Measurements from ENCODE around the gene MACROD1. TPM values are rescaled to one million over a fixed set of nuclear protein-coding genes. Genes with fewer than 3 reads are reported as not detected.

Gene MACROD1
- total and polyA plus RNA-seq, 2 of the 13 experiments (the other 11 are each of a cell fraction or from before 2014, with no cell fraction given): 23.1 to 34.5 TPM

DNA sequence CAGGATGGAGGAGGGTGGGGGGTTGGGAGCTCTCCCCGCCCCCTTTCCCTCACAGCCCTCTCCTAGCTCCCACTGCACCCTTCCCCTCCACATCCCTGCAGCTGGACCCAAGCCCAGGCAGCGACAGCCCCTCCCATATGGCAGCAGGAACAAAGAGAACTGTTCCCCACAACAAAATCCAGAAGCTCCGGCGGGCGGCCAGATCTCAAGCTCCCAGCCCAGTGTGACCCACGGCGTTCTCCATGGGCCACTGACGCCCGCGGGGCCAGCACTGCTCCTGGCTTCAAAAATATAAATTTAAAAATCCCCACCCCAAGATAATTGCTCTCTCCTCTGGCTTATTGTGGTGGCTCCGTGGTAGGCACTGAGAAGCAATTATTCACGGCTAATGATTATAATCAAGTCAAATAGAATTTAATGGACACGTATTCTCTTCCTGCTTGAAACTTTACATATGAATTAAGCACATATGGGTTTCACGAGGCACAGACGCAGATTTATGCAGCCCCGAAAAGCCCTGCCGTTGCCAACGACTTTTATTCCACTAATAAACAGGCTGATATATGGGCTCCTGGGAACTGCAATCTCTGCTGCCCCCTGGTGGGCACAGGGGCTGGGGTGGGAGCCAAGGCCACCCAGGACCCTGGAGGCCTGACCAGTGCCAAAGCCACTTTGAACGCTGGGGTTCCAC, 17.5 kb downstream of the MACROD1 start (continued):
- TF ChIP-seq, protein P1, sequence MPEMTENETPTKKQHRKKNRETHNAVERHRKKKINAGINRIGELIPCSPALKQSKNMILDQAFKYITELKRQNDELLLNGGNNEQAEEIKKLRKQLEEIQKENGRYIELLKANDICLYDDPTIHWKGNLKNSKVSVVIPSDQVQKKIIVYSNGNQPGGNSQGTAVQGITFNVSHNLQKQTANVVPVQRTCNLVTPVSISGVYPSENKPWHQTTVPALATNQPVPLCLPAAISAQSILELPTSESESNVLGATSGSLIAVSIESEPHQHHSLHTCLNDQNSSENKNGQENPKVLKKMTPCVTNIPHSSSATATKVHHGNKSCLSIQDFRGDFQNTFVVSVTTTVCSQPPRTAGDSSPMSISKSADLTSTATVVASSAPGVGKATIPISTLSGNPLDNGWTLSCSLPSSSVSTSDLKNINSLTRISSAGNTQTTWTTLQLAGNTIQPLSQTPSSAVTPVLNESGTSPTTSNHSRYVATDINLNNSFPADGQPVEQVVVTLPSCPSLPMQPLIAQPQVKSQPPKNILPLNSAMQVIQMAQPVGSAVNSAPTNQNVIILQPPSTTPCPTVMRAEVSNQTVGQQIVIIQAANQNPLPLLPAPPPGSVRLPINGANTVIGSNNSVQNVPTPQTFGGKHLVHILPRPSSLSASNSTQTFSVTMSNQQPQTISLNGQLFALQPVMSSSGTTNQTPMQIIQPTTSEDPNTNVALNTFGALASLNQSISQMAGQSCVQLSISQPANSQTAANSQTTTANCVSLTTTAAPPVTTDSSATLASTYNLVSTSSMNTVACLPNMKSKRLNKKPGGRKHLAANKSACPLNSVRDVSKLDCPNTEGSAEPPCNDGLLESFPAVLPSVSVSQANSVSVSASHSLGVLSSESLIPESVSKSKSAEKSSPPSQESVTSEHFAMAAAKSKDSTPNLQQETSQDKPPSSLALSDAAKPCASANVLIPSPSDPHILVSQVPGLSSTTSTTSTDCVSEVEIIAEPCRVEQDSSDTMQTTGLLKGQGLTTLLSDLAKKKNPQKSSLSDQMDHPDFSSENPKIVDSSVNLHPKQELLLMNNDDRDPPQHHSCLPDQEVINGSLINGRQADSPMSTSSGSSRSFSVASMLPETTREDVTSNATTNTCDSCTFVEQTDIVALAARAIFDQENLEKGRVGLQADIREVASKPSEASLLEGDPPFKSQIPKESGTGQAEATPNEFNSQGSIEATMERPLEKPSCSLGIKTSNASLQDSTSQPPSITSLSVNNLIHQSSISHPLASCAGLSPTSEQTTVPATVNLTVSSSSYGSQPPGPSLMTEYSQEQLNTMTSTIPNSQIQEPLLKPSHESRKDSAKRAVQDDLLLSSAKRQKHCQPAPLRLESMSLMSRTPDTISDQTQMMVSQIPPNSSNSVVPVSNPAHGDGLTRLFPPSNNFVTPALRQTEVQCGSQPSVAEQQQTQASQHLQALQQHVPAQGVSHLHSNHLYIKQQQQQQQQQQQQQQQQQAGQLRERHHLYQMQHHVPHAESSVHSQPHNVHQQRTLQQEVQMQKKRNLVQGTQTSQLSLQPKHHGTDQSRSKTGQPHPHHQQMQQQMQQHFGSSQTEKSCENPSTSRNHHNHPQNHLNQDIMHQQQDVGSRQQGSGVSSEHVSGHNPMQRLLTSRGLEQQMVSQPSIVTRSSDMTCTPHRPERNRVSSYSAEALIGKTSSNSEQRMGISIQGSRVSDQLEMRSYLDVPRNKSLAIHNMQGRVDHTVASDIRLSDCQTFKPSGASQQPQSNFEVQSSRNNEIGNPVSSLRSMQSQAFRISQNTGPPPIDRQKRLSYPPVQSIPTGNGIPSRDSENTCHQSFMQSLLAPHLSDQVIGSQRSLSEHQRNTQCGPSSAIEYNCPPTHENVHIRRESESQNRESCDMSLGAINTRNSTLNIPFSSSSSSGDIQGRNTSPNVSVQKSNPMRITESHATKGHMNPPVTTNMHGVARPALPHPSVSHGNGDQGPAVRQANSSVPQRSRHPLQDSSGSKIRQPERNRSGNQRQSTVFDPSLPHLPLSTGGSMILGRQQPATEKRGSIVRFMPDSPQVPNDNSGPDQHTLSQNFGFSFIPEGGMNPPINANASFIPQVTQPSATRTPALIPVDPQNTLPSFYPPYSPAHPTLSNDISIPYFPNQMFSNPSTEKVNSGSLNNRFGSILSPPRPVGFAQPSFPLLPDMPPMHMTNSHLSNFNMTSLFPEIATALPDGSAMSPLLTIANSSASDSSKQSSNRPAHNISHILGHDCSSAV (CRISPR knock-in tag; IDR thresholded peaks at IDR 0.05; ENCODE audit: borderline replicate concordance): no peak
- no peak for TF ChIP-seq ZNF713 (CRISPR knock-in tag; IDR thresholded peaks at IDR 0.05)
- TF ChIP-seq, protein P2, sequence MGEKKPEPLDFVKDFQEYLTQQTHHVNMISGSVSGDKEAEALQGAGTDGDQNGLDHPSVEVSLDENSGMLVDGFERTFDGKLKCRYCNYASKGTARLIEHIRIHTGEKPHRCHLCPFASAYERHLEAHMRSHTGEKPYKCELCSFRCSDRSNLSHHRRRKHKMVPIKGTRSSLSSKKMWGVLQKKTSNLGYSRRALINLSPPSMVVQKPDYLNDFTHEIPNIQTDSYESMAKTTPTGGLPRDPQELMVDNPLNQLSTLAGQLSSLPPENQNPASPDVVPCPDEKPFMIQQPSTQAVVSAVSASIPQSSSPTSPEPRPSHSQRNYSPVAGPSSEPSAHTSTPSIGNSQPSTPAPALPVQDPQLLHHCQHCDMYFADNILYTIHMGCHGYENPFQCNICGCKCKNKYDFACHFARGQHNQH (CRISPR knock-in tag; IDR thresholded peaks at IDR 0.05): no peak

All from HepG2 (cell line).